Measurements from ENCODE around the gene TPD52L2.
"Not testable (repeated sequence)": the region's sequence is repeated elsewhere in the genome, so short reads cannot be mapped to it uniquely, and the experiment has no call there.

DNA sequence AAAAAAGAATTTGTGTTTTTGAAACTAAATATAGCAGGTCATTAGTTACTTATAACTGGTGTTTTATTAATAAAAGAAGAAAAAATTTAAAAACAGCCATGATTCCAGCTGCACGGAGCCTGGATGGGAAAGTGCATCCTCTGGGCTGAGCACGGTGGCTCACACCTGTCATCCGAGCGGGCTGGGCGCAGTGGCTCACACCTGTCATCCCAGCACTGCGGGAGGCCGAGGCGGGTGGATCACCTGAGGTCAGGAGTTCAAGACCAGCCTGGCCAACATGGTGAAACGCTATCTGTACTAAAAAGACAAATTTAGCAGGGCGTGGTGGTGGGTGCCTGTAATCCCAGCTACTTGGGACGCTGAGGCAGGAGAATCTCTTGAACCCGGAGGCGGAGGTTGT, 15.8 kb downstream of the TPD52L2 start:
- not testable (repeated sequence) for TF ChIP-seq POLR2AphosphoS5 (IDR thresholded peaks at IDR 0.05; ENCODE audit: low read depth); SPI1 (IDR thresholded peaks at IDR 0.05; ENCODE audit: borderline replicate concordance, low read depth); REST (IDR thresholded peaks at IDR 0.05; ENCODE audit: insufficient replicate concordance, low read depth); GABPA (IDR thresholded peaks at IDR 0.05; ENCODE audit: low read depth)
- TF ChIP-seq, protein P1, sequence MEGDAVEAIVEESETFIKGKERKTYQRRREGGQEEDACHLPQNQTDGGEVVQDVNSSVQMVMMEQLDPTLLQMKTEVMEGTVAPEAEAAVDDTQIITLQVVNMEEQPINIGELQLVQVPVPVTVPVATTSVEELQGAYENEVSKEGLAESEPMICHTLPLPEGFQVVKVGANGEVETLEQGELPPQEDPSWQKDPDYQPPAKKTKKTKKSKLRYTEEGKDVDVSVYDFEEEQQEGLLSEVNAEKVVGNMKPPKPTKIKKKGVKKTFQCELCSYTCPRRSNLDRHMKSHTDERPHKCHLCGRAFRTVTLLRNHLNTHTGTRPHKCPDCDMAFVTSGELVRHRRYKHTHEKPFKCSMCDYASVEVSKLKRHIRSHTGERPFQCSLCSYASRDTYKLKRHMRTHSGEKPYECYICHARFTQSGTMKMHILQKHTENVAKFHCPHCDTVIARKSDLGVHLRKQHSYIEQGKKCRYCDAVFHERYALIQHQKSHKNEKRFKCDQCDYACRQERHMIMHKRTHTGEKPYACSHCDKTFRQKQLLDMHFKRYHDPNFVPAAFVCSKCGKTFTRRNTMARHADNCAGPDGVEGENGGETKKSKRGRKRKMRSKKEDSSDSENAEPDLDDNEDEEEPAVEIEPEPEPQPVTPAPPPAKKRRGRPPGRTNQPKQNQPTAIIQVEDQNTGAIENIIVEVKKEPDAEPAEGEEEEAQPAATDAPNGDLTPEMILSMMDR (IDR thresholded peaks at IDR 0.05; ENCODE audit: insufficient read depth, low read length): not testable (repeated sequence)

All from HL-60 (cell line).